SIG-M5 treated with dmso at 0.1 percent for 504 hours (cell line): Measurements from ENCODE around the gene SIX5.
"Not testable (repeated sequence)": the region's sequence is repeated elsewhere in the genome, so short reads cannot be mapped to it uniquely, and the experiment has no call there.

Source experiments
- DNase-seq: peaks from one replicate; lab custom pipeline; 2025; ENCODE audit not compliant: unreplicated experiment; lab: John Stamatoyannopoulos, UW

SIX5 gene

GRCh38 chr19:45761714-45762113, 7.3 kb downstream of the SIX5 start:
- no peak for DNase-seq

- DNase-seq: no peak
These were observed 10.1 kb downstream of the SIX5 start for GRCh38 chr19:45758921-45759320.

- no peak for DNase-seq
These were observed 11.4 kb downstream of the SIX5 start for GRCh38 chr19:45757695-45758094.

- no peak for DNase-seq
These were observed 14.7 kb downstream of the SIX5 start for GRCh38 chr19:45754323-45754722.

- DNase-seq: no peak
These were observed 15.5 kb downstream of the SIX5 start for GRCh38 chr19:45753548-45753947.

GRCh38 chr19:45752639-45753038, 16.4 kb downstream of the SIX5 start:
- DNase-seq: no peak

- DNase-seq: not testable (repeated sequence)
These were observed 17.6 kb downstream of the SIX5 start for GRCh38 chr19:45751483-45751882.

DNA sequence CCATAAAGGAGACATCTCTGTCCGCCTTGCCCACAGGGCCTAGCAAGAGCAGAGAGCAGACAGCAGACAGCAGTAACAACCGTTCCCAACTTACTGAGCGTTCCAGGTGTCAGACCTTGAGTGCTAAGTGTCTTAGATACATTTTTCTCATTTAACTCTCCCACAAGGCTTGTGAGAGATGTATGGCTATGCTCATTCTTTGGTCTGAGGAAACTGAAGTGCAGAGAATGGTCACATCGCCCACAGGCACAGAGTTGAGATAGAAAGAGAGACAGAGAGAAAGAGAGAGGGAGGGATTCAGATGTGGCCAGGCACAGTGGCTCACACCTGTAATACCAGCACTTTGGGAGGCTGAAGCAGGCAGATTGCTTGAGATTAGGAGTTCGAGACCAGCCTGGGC, 21.5 kb downstream of the SIX5 start:
- DNase-seq: no peak

- DNase-seq: no peak
These were observed 22.2 kb downstream of the SIX5 start for GRCh38 chr19:45746866-45747265.

DNA sequence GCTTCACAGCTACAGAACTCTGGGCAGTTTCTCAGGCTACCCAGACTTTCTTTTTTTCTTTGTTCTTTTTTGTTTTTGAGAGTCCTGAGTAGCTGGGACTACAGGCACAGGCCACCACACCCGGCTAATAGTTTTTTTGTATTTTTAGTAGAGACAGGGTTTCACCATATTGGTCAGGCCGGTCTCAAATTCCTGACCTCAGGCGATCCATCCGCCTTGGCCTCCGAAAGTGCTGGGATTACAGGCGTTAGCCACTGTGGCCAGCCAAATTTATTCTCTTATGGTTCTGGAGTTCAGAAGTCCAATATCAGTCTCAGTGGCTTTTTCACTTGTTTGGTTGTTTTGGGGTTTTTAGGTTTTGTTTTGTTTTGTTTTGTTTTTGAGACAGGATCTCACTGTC, 23.4 kb downstream of the SIX5 start:
- DNase-seq: no peak

- DNase-seq: no peak
These were observed 26.1 kb downstream of the SIX5 start for GRCh38 chr19:45742969-45743368.

GRCh38 chr19:45739498-45740439, 29.3 kb downstream of the SIX5 start:
- peak; percentile 83 for DNase-seq

DNA sequence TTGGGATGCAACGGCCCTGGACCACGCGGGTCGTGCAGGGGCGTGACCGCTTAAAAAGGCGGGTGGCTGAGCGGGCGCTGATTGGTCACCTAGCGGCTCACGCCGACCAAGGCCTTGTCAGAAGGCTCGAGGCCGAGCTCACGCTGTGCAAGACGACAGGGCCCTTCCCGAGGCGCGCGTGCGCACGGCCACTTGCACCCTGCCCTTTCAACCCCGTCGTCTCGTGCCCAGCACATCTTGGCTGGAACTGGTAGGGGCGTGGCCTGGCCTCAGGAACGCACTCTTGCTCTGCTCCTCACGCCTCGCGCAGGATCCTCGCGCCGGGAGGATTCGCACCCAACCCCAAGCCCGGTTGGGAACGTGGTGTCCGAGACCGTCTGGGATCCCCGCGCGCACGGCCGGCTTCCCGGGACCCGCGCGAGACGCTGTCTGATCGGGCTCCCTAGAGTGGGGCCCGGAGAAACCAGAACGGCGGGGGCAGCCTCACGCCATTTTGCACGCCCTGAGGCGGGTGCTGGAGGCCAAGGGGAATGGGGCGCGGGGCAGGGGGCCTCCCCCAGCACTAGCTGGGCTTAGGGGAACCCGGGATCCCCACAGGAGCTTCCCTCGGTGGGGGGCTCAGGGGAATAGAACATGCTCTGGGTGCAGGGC, 35.8 kb downstream of the SIX5 start, which contains the start of gene MEIOSIN:
Gene MEIOSIN (plus strand): TSS at position 280 of the 651 bp plus-strand sequence. CDS start 1,938 bp downstream, outside the sequence.
- no peak for DNase-seq

- DNase-seq: peak; percentile 97
These were observed 38.4 kb downstream of the SIX5 start, which contains the start of gene FBXO46 for GRCh38 chr19:45730368-45731288. TSS of gene FBXO46 (minus strand) at chr19:45730896. CDS start at chr19:45713495, 17,401 bp downstream.

GRCh38 chr19:45729800-45730290, 39.2 kb downstream of the SIX5 start:
- DNase-seq: no peak

DNA sequence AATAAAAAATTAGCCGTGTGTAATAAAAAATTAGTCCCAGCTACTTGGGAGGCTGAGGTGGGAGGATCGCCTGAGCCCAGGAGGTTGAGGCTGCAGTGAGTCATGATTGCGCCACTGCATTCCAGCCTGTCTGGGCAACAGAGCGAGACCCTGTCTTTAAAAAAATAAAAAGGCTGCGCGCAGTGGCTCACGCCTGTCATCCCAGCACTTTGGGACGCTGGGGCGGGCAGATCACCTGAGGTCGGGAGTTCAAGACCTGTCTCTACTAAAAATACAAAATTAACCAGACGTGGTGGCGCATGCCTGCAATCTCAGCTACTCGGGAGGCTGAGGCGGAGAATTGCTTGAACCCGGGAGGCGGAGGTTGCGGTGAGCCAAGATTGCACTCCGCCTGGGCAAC, 40.4 kb downstream of the SIX5 start:
- not testable (repeated sequence) for DNase-seq

GRCh38 chr19:45720065-45720464, 49.0 kb downstream of the SIX5 start:
- DNase-seq: not testable (repeated sequence)

DNA sequence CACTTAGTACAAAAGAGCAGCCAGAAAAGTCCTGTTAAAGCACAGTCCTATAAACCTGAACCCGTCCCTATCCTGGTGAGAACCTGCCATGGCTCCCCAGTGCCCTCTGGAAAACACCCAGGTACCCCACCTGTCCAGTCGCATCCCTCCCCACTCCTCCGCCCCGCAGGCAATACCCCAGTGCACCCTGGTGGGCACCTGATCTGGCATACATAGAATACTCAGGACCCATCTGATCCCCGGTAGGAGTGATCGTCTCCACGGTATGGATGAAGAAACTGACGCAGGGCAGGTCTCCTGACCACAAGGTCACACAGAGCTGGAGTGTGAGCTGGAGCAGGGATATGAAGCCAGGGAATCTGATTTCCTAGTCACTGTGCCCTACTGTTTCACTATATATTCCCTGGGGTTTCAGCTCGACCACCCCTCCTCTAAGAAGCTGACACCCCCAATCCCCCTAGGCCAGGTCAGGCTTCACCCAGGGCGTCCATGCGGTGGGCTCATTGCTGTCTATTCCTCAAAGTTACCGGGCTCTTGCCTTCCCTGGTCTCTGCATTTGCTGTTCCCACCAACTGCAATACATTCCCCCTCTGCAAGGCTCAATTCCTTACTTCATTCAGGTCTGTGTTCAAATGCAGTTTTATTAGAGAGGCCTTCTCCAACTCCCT, 50.9 kb downstream of the SIX5 start:
- no peak for DNase-seq

- DNase-seq: peak; percentile 98
These were observed 51.7 kb downstream of the SIX5 start for GRCh38 chr19:45717131-45717982.
